IPS DF 4.7 (cell line): ENCODE measurements around the gene NFATC1.

Experiments
- DNase-seq: peaks from one replicate; pipeline ENCODE4 v3.0.0-alpha.2; 2013; ENCODE audit warnings: low spot score; ENCODE audit errors: extremely low read depth

NFATC1 gene

DNA sequence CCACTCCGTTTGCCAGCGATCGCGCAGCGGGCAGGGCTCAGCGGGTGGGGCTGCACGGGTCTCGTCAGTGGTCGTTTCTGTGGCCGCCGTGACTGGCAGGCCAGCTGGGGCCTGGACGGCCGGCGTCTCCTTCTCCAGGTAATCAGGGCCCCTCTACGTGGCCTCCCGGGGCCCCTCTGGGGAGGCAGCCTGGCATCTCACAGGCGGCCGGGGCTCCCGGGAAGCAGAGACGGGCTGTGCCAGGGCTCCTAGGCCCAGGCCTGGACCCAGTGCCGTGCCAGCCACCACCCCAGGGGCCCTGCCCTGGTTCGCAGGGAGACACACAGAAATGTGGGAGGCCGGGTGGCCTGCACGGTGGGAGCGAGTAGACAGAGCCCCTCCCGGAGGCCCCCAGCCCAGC, 59.5 kb downstream of the NFATC1 start:
- DNase-seq: no peak

GRCh38 chr18:79456105-79456980, 60.6 kb downstream of the NFATC1 start:
- no peak for DNase-seq

DNA sequence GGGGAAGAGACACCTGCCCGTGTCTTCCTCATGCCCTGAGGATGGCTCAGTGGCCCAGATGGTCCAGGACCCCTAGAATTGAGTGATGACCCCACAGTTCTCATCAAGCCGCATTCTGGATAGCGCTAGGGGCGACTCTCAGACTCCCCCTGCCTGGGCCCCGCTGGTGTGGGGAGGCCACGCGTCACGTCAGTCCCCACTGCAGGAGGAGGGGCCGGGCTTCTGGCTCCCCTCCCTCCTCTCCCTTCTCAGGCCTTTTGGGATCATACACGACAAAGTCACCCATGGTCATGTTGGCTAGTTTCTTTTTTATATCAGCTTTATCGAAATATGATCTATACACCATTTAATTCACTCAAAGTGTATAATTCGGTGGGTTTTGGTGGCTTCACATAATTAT, 61.5 kb downstream of the NFATC1 start:
- DNase-seq: no peak

DNA sequence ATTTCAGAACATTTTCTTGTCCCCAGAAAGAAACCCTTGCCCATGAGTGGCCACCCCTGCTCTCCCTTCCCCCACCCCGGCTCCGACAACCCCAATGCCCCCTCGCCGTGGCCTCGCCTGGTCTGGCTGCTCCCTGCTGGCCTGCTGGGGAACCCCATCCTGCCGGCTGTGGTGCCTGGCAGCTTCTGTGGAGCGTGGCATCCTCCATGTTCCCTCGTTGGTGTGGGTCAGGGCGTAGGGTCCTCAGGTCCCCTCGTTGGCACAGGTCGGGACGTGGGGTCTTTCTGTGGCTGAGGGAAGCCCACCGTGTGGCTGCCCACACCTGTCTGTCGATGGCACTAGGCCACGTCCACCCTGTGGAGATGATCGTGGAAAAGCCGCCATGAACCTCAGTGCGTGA, 61.9 kb downstream of the NFATC1 start:
- no peak for DNase-seq

DNA sequence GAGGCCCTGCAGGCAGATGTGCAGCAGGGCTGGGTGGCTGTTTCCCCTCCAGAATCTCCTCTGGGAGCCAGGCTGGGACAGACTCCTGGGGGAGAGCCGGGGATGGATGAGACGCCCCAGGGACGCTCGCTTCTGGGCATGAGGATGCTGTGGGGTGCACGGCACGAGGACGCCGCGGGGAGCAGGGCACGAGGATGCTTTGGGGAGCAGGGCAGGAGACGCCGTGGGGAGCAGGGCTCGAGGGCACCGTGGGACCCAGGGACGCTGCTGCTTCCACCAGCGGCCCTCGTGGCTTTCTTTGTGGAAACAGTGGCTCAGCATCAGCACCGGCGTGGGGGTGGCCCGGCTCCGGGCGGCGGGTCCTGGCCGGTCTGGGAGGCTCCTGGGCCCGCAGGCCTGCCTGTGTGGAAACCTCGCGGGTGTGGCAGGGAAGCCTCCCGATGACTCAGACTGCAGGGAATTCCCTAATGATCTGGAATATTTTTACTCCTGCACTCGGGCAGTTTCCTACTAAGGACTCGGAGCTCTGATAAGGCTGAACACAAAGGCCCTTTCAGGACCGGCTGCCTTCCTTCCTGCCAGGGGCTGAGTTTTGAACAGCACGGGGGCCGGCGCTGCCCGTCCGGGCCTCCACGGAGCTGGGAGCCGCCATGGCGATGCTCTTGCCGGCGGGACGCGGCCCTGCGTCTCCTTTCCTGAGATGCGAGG, 62.6 kb downstream of the NFATC1 start:
- no peak for DNase-seq

GRCh38 chr18:79458917-79459803, 63.4 kb downstream of the NFATC1 start:
- no peak for DNase-seq

DNA sequence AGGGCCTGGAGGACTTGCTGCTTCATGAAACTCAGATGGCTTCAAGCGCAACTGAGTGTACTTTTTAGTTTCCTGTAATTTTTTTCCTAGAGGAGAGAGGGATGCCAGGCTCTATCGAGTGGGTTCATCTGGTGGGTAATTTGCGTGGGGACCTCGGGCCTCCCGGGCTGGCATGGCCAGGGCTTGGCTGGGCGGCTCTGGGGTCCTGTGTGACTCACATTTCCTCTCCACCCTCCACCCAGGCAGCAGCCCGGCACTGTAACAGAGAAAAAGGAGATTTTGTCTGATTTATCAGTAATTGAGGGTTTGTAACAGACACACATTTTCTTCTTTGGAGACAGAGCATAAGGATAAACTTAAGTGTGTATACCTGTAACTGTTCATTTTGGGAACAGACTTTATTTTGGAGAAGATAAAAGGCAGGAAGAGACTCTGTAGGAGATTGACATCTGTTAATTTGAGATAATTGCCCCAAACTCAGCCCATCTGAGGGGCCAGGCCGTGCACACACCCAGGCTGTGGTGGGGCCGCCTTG, 64.3 kb downstream of the NFATC1 start:
- DNase-seq: no peak

GRCh38 chr18:79460481-79461300, 65.0 kb downstream of the NFATC1 start:
- no peak for DNase-seq

DNA sequence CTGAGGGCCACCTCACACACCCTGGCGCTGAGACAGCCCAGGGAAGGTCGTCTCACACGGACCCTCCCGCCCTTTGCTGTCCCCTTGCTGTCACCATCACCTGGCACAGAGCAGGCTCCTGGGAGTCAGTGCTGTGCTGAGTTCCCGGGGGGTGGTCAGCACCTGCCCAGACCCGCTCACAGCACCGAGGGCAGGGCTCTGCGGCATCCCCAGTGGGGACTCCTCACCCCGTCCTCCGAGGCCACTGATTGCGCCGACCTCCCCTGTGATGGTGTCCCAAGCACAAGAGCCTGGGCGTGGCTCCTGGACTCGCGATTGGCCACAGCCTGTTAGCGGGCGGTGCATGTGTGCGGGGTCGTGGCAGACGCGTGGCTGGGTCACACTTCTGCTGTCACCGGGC, 65.9 kb downstream of the NFATC1 start:
- no peak for DNase-seq

DNA sequence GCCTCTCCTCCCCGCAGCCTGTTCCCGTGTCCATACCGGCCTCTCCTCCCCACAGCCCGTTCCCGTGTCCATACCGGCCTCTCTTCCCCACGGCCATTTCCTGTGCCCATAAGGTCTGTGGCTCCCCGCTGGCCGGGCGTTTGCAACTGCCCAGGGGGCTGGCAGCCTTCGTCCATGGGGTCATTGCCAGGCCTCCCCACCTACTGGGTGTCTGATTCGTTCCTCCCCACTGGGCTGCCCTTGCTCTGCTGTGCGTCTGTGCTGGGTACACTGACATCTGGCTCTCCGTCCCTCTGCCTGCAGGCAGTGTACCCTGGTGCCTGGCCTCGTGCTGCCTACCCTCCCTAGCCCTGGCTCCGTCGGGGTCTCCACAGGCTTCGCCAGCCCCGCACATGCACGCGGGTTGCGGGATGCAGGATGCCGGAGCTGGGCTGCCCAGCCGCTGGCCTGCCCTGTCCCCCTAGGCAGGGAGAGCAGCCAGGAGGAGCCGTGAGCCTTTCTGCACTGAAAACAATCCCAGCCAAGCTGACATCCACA, 67.8 kb downstream of the NFATC1 start:
- no peak for DNase-seq

- DNase-seq: no peak
Measured at GRCh38 chr18:79465392-79465991, 69.8 kb downstream of the NFATC1 start.

GRCh38 chr18:79466591-79466990, 70.9 kb downstream of the NFATC1 start:
- no peak for DNase-seq

DNA sequence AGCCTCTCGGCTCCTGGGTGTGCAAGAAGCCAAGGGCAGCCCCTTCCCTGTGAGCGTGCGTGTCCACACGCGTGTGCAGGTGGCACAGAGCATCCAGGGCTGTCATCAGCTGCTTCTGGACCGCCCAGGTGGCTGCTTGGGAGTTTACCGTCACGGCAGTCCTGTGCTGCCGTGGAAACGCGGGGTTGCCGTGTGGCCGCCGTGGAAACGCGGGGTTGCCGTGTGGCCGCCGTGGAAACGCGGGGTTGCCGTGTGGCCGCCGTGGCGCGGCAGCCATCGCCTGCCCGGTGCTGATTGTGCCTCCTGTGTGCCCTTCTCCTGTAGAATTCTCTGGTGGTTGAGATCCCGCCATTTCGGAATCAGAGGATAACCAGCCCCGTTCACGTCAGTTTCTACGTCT, 71.4 kb downstream of the NFATC1 start:
- DNase-seq: no peak

GRCh38 chr18:79468119-79468789, 72.5 kb downstream of the NFATC1 start:
- no peak for DNase-seq

DNA sequence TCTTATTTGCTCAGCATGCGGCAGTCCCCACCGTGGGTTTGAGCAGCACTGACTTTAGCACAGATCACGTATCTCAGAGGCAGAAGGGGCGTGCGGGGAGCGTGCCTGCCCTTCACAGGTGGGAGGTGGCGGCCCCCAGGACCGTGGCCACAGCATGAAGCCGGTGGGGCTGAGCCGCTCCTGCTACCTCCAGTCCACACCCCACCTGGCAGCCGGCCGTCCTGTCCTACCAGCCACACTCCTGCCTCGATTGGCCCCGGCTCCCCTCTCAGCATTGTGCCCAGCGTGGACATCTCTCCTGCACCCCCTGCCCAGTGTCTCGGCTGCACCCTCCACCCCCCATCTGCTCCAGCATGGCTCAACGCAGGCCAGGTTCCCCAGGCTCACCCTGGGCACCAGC, 73.6 kb downstream of the NFATC1 start:
- no peak for DNase-seq

- DNase-seq: no peak
Measured at GRCh38 chr18:79469751-79470505, 74.2 kb downstream of the NFATC1 start.

DNA sequence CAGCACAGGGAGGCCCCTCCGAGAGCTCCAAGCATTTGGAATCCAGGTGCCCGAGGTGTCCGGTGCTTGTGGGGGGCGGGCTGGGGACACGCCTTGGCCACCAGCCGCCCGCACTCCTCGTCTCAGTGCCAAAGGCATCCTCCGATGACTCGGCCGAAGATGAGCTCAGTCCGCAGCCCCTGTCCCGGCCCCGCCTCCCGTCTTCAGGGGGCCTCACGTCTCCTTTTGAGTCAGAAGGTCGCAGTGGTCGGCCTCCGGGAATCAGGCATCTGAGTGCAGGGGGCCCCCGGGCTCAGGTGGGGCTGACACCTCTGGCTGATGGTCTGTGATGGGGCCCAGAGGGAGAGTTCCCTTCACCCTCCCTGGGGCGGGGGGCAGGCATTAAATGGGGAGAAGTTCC, 74.8 kb downstream of the NFATC1 start:
- no peak for DNase-seq

- DNase-seq: no peak
Measured at GRCh38 chr18:79471046-79471445, 75.3 kb downstream of the NFATC1 start.

DNA sequence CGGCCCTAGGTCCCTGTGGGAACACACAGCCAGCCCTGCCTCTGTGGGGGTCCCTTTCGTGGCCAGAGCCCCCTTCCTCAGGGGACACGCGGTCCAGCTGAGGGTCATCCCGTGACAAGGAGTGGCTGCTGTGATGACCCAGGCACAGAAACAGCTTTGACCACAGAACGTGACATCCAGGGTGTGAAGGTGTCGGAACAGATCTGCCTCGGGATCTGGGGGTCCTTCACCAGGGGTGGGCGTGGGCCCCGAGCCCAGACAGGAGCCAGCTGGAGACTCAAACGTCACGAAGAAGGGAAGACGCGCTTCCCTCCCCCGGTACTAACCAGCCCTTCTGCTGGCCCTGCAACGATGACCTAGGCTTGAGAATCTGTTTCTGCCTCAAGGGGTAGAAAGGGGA, 75.9 kb downstream of the NFATC1 start:
- DNase-seq: no peak
